BLaER1 treated with 17β-estradiol and CSF1 and Interleukin-3, amounts not matched to agents 10 nM and 100 nM (cell line): ENCODE data around the gene SLC17A8.

Experiments
- H3K27ac ChIP-seq, 11 experiments: shearing (Covaris generic); formaldehyde crosslinking; 2 replicates each; pipeline ENCODE4 v1.8.1; 2022
- H3K27me3 ChIP-seq, 11 experiments: shearing (Covaris generic); formaldehyde crosslinking; 2 replicates each; pipeline ENCODE4 v1.8.1; 2022
- H3K36me3 ChIP-seq, 11 experiments: shearing (Covaris generic); formaldehyde crosslinking; 2 replicates each; pipeline ENCODE4 v1.8.1; 2022
- H3K4me1 ChIP-seq, 10 experiments: shearing (Covaris generic); formaldehyde crosslinking; 2 replicates each; pipeline ENCODE4 v1.8.1; 2022
- H3K4me2 ChIP-seq, 11 experiments: shearing (Covaris generic); formaldehyde crosslinking; 2 replicates each; pipeline ENCODE4 v1.8.1; 2022
- H3K4me3 ChIP-seq, 10 experiments: shearing (Covaris generic); formaldehyde crosslinking; 2 replicates each; pipeline ENCODE4 v1.8.1; 2022
- H3K9ac ChIP-seq, 11 experiments: shearing (Covaris generic); formaldehyde crosslinking; 2 replicates each; pipeline ENCODE4 v1.8.1; 2022
- H3K9me3 ChIP-seq, 11 experiments: shearing (Covaris generic); formaldehyde crosslinking; replicated peaks in 1 of 11; 2 replicates each; pipeline ENCODE4 v1.8.1; 2022
- H4K20me1 ChIP-seq, 11 experiments: shearing (Covaris generic); formaldehyde crosslinking; 2 replicates each; pipeline ENCODE4 v1.8.1; 2022
- Cebpa-rat ChIP-seq, 11 experiments: shearing (Covaris generic); IDR thresholded peaks; 2 replicates each; pipeline ENCODE4 v1.8.1; 2022

The SLC17A8 gene

GRCh38 chr12:100359822-100360221 is 2.9 kb downstream of the SLC17A8 start:
- H3K27me3 ChIP-seq, result no peaks in the 10 kb centered on the region
- no peak overlapping the region for H3K27ac ChIP-seq

GRCh38 chr12:100360450-100360849 is 3.6 kb downstream of the SLC17A8 start:
- Histone ChIP-seq H4K20me1 (no peaks in the 10 kb centered on the region), H3K4me3 (no peak overlapping the region), H3K4me2 (no peak overlapping the region), H3K4me1 (no peaks in the 10 kb centered on the region), H3K27ac (no peak overlapping the region), H3K9ac (no peak overlapping the region), H3K36me3 (no peaks in the 10 kb centered on the region), H3K27me3 (no peaks in the 10 kb centered on the region), H3K9me3 (no peaks in the 10 kb centered on the region)
- TF ChIP-seq Cebpa-rat (IDR thresholded peaks at IDR 0.05), result no peak

More at GRCh38 chr12:100359822-100360221, 2.9 kb downstream of the SLC17A8 start:
- Histone ChIP-seq H3K36me3 (no peaks in the 10 kb centered on the region), H3K9me3 (no peaks in the 10 kb centered on the region), H3K4me1 (no peaks in the 10 kb centered on the region), H3K4me2 (no peak overlapping the region), H3K9ac (no peak overlapping the region), H4K20me1 (no peaks in the 10 kb centered on the region), H3K4me3 (no peak overlapping the region)
- TF ChIP-seq Cebpa-rat (IDR thresholded peaks at IDR 0.05), result no peak

- no peaks in the 10 kb centered on the region for H4K20me1 ChIP-seq
- H3K4me1 ChIP-seq, result no peaks in the 10 kb centered on the region
- H3K9me3 ChIP-seq, result peaks cover 0 to 4% (median 0%) of the 10 kb centered on the region in 11 experiments; a peak in 2 of 22 replicates
- no peaks in the 10 kb centered on the region for H3K27me3 ChIP-seq
- TF ChIP-seq Cebpa-rat (IDR thresholded peaks at IDR 0.05), result no peak
- no peak overlapping the region for H3K9ac ChIP-seq
- no peak overlapping the region for H3K27ac ChIP-seq
- H3K36me3 ChIP-seq, result no peaks in the 10 kb centered on the region
- no peak overlapping the region for H3K4me2 ChIP-seq
- no peak overlapping the region for H3K4me3 ChIP-seq
Measured at GRCh38 chr12:100364324-100364723, 7.5 kb downstream of the SLC17A8 start.

- peaks cover 0 to 7% (median 0%) of the 10 kb centered on the region in 11 experiments; a peak in 2 of 22 replicates for H3K9me3 ChIP-seq
- no peak overlapping the region for H3K4me2 ChIP-seq
- H4K20me1 ChIP-seq, result no peaks in the 10 kb centered on the region
- H3K4me3 ChIP-seq, result no peak overlapping the region
- H3K36me3 ChIP-seq, result no peaks in the 10 kb centered on the region
- H3K27ac ChIP-seq, result no peak overlapping the region
- no peak overlapping the region for H3K9ac ChIP-seq
- H3K27me3 ChIP-seq, result no peaks in the 10 kb centered on the region
- TF ChIP-seq Cebpa-rat (IDR thresholded peaks at IDR 0.05), result no peak
- no peaks in the 10 kb centered on the region for H3K4me1 ChIP-seq
Measured at GRCh38 chr12:100365411-100365810, 8.5 kb downstream of the SLC17A8 start.

GRCh38 chr12:100368066-100368465 is 11.2 kb downstream of the SLC17A8 start:
- TF ChIP-seq Cebpa-rat (IDR thresholded peaks at IDR 0.05), result no peak
- Histone ChIP-seq H3K4me3 (no peak overlapping the region), H3K4me1 (no peaks in the 10 kb centered on the region), H4K20me1 (no peaks in the 10 kb centered on the region), H3K4me2 (no peak overlapping the region), H3K36me3 (no peaks in the 10 kb centered on the region), H3K9ac (no peak overlapping the region), H3K9me3 (peaks cover 0 to 7% (median 0%) of the 10 kb centered on the region in 11 experiments; a peak in 2 of 22 replicates), H3K27me3 (no peaks in the 10 kb centered on the region), H3K27ac (no peak overlapping the region)

GRCh38 chr12:100371146-100371545 is 14.3 kb downstream of the SLC17A8 start:
- Histone ChIP-seq H3K9ac (no peak overlapping the region), H3K4me2 (no peak overlapping the region), H3K27me3 (no peaks in the 10 kb centered on the region), H4K20me1 (no peaks in the 10 kb centered on the region), H3K4me3 (no peak overlapping the region), H3K36me3 (no peaks in the 10 kb centered on the region), H3K27ac (no peak overlapping the region), H3K9me3 (peaks cover 0 to 7% (median 0%) of the 10 kb centered on the region in 11 experiments; a peak in 2 of 22 replicates), H3K4me1 (no peaks in the 10 kb centered on the region)
- TF ChIP-seq Cebpa-rat (IDR thresholded peaks at IDR 0.05), result no peak

- Histone ChIP-seq H4K20me1 (no peaks in the 10 kb centered on the region), H3K27ac (no peak overlapping the region), H3K4me3 (no peak overlapping the region), H3K9me3 (peaks cover 0 to 7% (median 0%) of the 10 kb centered on the region in 11 experiments; a peak in 2 of 22 replicates), H3K9ac (no peak overlapping the region), H3K27me3 (no peaks in the 10 kb centered on the region), H3K4me2 (no peak overlapping the region), H3K4me1 (no peaks in the 10 kb centered on the region), H3K36me3 (no peaks in the 10 kb centered on the region)
- no peak for TF ChIP-seq Cebpa-rat (IDR thresholded peaks at IDR 0.05)
Measured at GRCh38 chr12:100372853-100373640, 16.2 kb downstream of the SLC17A8 start.

- H3K9me3 ChIP-seq, result no peaks in the 10 kb centered on the region
- H3K4me1 ChIP-seq, result no peaks in the 10 kb centered on the region
- no peaks in the 10 kb centered on the region for H4K20me1 ChIP-seq
- H3K36me3 ChIP-seq, result no peaks in the 10 kb centered on the region
- no peak overlapping the region for H3K9ac ChIP-seq
- H3K4me3 ChIP-seq, result no peak overlapping the region
- H3K4me2 ChIP-seq, result no peak overlapping the region
- H3K27me3 ChIP-seq, result no peaks in the 10 kb centered on the region
- H3K27ac ChIP-seq, result no peak overlapping the region
- no peak for TF ChIP-seq Cebpa-rat (IDR thresholded peaks at IDR 0.05)
Measured at GRCh38 chr12:100375038-100375735, 18.3 kb downstream of the SLC17A8 start.

- H3K4me1 ChIP-seq, result no peaks in the 10 kb centered on the region
- TF ChIP-seq Cebpa-rat (IDR thresholded peaks at IDR 0.05), result no peak
Measured at GRCh38 chr12:100376161-100376560, 19.3 kb downstream of the SLC17A8 start.

More at GRCh38 chr12:100376161-100376560, 19.3 kb downstream of the SLC17A8 start:
- Histone ChIP-seq H3K9ac (no peak overlapping the region), H4K20me1 (no peaks in the 10 kb centered on the region), H3K27ac (no peak overlapping the region), H3K4me2 (no peak overlapping the region), H3K9me3 (no peaks in the 10 kb centered on the region), H3K4me3 (no peak overlapping the region), H3K36me3 (no peaks in the 10 kb centered on the region), H3K27me3 (no peaks in the 10 kb centered on the region)
